Caco-2 (cell line): ENCODE measurements around the gene MYL3. TPM values are rescaled to one million over a fixed set of nuclear protein-coding genes. Genes with fewer than 3 reads are reported as not detected.

Experiments used
- BruUV-seq: library from RNA; stranded (reverse); fragments of 400-500 nt; replicated peaks from 2 replicates; lab custom pipeline; 2021; lab: Mats Ljungman, UMichigan
- CTCF ChIA-PET: fragments of 300-600 bp; sonication (Branson Sonifier 250); formaldehyde crosslinking; loops from one replicate; lab custom pipeline; 2022; ENCODE audit warnings: antibody characterized with exemption; lab: Charles Lee
- POLR2A ChIA-PET: fragments of 300-600 bp; sonication (Branson Sonifier 250); formaldehyde crosslinking; loops from one replicate; lab custom pipeline; 2022; ENCODE audit warnings: antibody characterized with exemption; lab: Charles Lee
- DNase-seq, 2 experiments: peaks; one replicate each; pipeline versions ENCODE4 v3.0.0 to v3.0.0-alpha.2; 2020 to 2022
- H3K27me3 ChIP-seq: replicated peaks from 2 replicates; pipeline ENCODE4 v1.6.0; 2011; ENCODE audit warnings: low read length; ENCODE audit not compliant: control insufficient read depth, insufficient read depth
- H3K36me3 ChIP-seq: 2 replicates; pipeline ENCODE4 v1.5.1; 2011; ENCODE audit warnings: low read length; ENCODE audit not compliant: control insufficient read depth, insufficient read depth
- H3K4me1 ChIP-seq: fragments of 250-450 bp; sonication (Bioruptor Pico); 2 replicates; pipeline ENCODE4 v1.5.1; 2020; ENCODE audit warnings: mild to moderate bottlenecking
- H3K4me3 ChIP-seq: 2 replicates; pipeline ENCODE4 v1.5.1; 2011; ENCODE audit warnings: low read depth, mild to moderate bottlenecking, control low read depth, low read length
- H3K9me3 ChIP-seq: fragments of 250-450 bp; sonication (Bioruptor Pico); 2 replicates; pipeline ENCODE4 v1.5.1; 2020; ENCODE audit warnings: mild to moderate bottlenecking, moderate library complexity
- H3K27ac Mint-ChIP-seq: one replicate; pipeline ENCODE4 v1.8.0; 2022; ENCODE audit warnings: mixed read lengths; ENCODE audit not compliant: unreplicated experiment
- H3K27me3 Mint-ChIP-seq: one replicate; pipeline ENCODE4 v1.8.0; 2022; ENCODE audit warnings: mixed read lengths; ENCODE audit not compliant: insufficient read depth, unreplicated experiment
- H3K36me3 Mint-ChIP-seq: one replicate; pipeline ENCODE4 v1.8.0; 2022; ENCODE audit warnings: mild to moderate bottlenecking, mixed read lengths; ENCODE audit not compliant: insufficient read depth, unreplicated experiment
- H3K4me1 Mint-ChIP-seq: one replicate; pipeline ENCODE4 v1.8.0; 2022; ENCODE audit warnings: low read depth, mixed read lengths; ENCODE audit not compliant: unreplicated experiment
- H3K4me3 Mint-ChIP-seq: one replicate; pipeline ENCODE4 v1.8.0; 2022; ENCODE audit warnings: mild to moderate bottlenecking, moderate library complexity, mixed read lengths; ENCODE audit not compliant: unreplicated experiment
- H3K9me3 Mint-ChIP-seq: one replicate; pipeline ENCODE4 v1.8.0; 2022; ENCODE audit warnings: mixed read lengths; ENCODE audit not compliant: unreplicated experiment
- intact Hi-C: fragments of 100-400 bp; cut with micrococcal nuclease; formaldehyde crosslinking; loops from one replicate; pipeline ENCODE4 v1.10.0; 2022; ENCODE audit not compliant: unreplicated experiment
- total RNA-seq: library from RNA; stranded (reverse); gene quantifications from 2 replicates; pipeline ENCODE4 v1.2.3, GENCODE V29; 2022
- TF ChIP-seq, protein P1 (sequence below), 2 experiments: fragments of 200-600 bp in 1 of 2; IDR thresholded peaks; 1 replicate in 1 of 2; 2 replicates in 1 of 2; pipeline versions ENCODE4 v1.5.1 to v1.8.0; 2011 to 2022; ENCODE audit warnings: antibody characterized with exemption in 1 of 2, control low read depth in 1 of 2, inconsistent platforms in 1 of 2, low read depth in 1 of 2, low read length in 1 of 2, mild to moderate bottlenecking in 1 of 2, moderate library complexity in 1 of 2; ENCODE audit not compliant: insufficient read depth in 1 of 2, severe bottlenecking in 1 of 2, unreplicated experiment in 1 of 2

MYL3 gene
- total RNA-seq, 1 experiment from 2014 or later: 13.8 TPM

DNA sequence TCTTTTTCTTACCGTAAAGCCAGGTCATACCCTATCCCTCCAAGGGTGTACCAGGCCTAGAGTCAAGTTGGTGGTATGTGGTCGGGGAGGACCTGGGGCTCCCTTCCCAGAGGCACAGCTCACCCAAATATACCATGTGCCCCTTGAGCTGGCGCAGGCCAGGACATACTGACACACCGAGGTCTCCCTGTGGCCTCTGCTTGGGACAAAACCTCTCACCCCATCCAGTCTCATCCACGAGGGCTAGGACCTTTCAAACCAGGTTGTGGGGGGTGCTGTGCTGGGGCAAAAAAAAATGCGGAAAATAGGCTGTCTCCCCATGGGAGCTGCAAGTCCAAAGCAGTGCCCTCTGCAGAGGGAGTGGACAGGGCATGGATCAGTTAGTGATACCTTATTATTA lies 37.1 kb upstream of the MYL3 start:
- intact Hi-C loops: no loop called here
- TF ChIP-seq, protein P1, sequence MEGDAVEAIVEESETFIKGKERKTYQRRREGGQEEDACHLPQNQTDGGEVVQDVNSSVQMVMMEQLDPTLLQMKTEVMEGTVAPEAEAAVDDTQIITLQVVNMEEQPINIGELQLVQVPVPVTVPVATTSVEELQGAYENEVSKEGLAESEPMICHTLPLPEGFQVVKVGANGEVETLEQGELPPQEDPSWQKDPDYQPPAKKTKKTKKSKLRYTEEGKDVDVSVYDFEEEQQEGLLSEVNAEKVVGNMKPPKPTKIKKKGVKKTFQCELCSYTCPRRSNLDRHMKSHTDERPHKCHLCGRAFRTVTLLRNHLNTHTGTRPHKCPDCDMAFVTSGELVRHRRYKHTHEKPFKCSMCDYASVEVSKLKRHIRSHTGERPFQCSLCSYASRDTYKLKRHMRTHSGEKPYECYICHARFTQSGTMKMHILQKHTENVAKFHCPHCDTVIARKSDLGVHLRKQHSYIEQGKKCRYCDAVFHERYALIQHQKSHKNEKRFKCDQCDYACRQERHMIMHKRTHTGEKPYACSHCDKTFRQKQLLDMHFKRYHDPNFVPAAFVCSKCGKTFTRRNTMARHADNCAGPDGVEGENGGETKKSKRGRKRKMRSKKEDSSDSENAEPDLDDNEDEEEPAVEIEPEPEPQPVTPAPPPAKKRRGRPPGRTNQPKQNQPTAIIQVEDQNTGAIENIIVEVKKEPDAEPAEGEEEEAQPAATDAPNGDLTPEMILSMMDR (IDR thresholded peaks at IDR 0.05; ENCODE audit: insufficient read depth in 1 of 2, low read depth in 1 of 2, low read length in 1 of 2, severe bottlenecking in 1 of 2, unreplicated experiment in 1 of 2): no peak
- no peaks in the 10 kb centered on the region for H3K27me3 Mint-ChIP-seq
- H3K9me3 Mint-ChIP-seq: no peaks in the 10 kb centered on the region
- H3K36me3 Mint-ChIP-seq: no peaks in the 10 kb centered on the region
- H3K4me3 Mint-ChIP-seq: no peak overlapping the region
- no peaks in the 10 kb centered on the region for H3K4me1 ChIP-seq
- BruUV-seq: no TSS peak
- no peaks in the 10 kb centered on the region for H3K9me3 ChIP-seq
- no peak overlapping the region for H3K27ac Mint-ChIP-seq
- no peak for DNase-seq
- CTCF ChIA-PET: interaction anchor here (2.9 kb wide), 1 partner anchor 9 kb away, joined by 7 read pairs; no protein-coding TSS in a partner anchor
- H3K4me1 Mint-ChIP-seq: no peaks in the 10 kb centered on the region
- H3K36me3 ChIP-seq: no peaks in the 10 kb centered on the region
- H3K4me3 ChIP-seq: no peak overlapping the region
- POLR2A ChIA-PET: interaction anchor here (0.5 kb wide), 1 partner anchor 76 kb away, joined by 3 read pairs; the partner anchor contains the start of gene CCDC12
- H3K27me3 ChIP-seq: no peaks in the 10 kb centered on the region

DNA sequence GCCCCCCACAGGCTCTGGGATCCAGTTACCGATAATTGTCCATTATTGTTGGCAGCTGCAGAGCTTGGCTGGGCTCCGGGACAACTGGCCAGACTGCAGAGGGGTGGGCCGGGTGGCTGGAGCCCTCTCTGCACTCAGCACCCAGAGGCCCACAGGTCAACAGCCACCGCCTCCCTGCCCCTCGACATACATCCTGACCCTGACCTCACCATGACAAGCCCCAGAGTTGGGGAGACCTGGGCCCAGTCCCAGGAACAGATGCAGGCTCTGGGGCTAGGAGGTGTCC lies 36.7 kb upstream of the MYL3 start:
- BruUV-seq: no TSS peak
- H3K36me3 Mint-ChIP-seq: no peaks in the 10 kb centered on the region
- H3K9me3 ChIP-seq: no peaks in the 10 kb centered on the region
- intact Hi-C loops: no loop called here
- CTCF ChIA-PET: interaction anchor here (2.9 kb wide), 1 partner anchor 9 kb away, joined by 7 read pairs; no protein-coding TSS in a partner anchor
- TF ChIP-seq, protein P1 (IDR thresholded peaks at IDR 0.05; ENCODE audit: insufficient read depth in 1 of 2, low read depth in 1 of 2, low read length in 1 of 2, severe bottlenecking in 1 of 2, unreplicated experiment in 1 of 2): no peak
- H3K9me3 Mint-ChIP-seq: no peaks in the 10 kb centered on the region
- POLR2A ChIA-PET: interaction anchor here (0.5 kb wide), 1 partner anchor 77 kb away, joined by 3 read pairs; the partner anchor contains the start of gene CCDC12
- no peaks in the 10 kb centered on the region for H3K4me1 ChIP-seq
- H3K36me3 ChIP-seq: no peaks in the 10 kb centered on the region
- no peak overlapping the region for H3K27ac Mint-ChIP-seq
- no peaks in the 10 kb centered on the region for H3K4me1 Mint-ChIP-seq
- H3K4me3 Mint-ChIP-seq: no peak overlapping the region
- H3K27me3 ChIP-seq: no peaks in the 10 kb centered on the region
- no peak for DNase-seq
- no peak overlapping the region for H3K4me3 ChIP-seq
- H3K27me3 Mint-ChIP-seq: no peaks in the 10 kb centered on the region

DNA sequence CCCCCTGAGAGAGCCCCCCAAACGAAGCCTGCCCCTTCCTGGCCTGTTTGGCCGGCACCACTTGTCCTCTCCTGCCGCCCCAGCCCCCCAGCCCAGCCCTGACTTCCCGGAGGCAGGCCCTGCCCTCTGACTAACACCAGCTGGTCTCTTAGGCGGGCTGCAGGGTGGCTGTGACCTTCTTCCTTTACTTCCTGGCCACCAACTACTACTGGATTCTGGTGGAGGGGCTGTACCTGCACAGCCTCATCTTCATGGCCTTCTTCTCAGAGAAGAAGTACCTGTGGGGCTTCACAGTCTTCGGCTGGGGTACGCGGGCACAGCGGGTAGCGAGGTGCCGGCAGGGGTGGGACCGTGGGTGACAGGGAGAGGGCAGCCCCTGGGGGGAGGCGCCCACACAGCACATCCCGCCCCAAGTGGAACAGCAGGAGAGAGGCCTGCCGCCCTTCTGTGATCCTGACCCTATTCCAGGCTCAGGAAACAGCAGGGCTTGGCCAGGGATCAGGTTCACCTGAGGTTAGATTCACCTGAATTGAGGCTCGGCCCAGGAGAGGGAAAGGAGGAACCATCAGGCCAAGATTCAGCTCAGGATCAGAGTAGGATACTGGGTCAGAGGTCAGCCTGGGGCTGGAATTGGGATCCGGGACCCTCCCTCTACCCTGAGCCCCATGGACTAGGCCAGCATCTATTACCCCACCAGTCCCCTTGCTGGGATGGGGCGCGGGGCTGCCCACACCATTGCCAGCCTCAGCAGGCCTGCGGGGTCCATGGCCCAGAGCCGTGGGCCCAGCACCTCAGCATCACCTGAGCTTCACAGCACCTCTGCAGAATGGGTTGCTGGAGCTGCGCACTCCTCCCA lies 36.1 kb upstream of the MYL3 start:
- CTCF ChIA-PET: interaction anchor here (0.7 to 2.9 kb wide), 2 partner anchors 10 to 21 kb away, joined by 3 to 7 read pairs; no protein-coding TSS in a partner anchor

More for the DNA sequence above, 36.1 kb upstream of the MYL3 start:
- Histone ChIP-seq H3K36me3 (no peaks in the 10 kb centered on the region), H3K4me3 (no peak overlapping the region), H3K4me1 (no peaks in the 10 kb centered on the region), H3K9me3 (no peaks in the 10 kb centered on the region), H3K27me3 (no peaks in the 10 kb centered on the region)
- H3K36me3 Mint-ChIP-seq: no peaks in the 10 kb centered on the region
- no peaks in the 10 kb centered on the region for H3K9me3 Mint-ChIP-seq
- intact Hi-C loops: loop anchor here (10.0 kb wide), 2 partner anchors 305 to 415 kb away; no protein-coding TSS in a partner anchor
- no peaks in the 10 kb centered on the region for H3K4me1 Mint-ChIP-seq
- H3K27ac Mint-ChIP-seq: no peak overlapping the region
- POLR2A ChIA-PET: interaction anchor here (0.5 kb wide), 1 partner anchor 77 kb away, joined by 3 read pairs; the partner anchor contains the start of gene CCDC12
- no peak overlapping the region for H3K4me3 Mint-ChIP-seq
- no peak for DNase-seq
- BruUV-seq: no TSS peak
- H3K27me3 Mint-ChIP-seq: no peaks in the 10 kb centered on the region
- TF ChIP-seq, protein P1 (IDR thresholded peaks at IDR 0.05; ENCODE audit: insufficient read depth in 1 of 2, low read depth in 1 of 2, low read length in 1 of 2, severe bottlenecking in 1 of 2, unreplicated experiment in 1 of 2): no peak
